ENCODE results near the gene SLC43A1. TPM values are rescaled to one million over a fixed set of nuclear protein-coding genes. Genes with fewer than 3 reads are reported as not detected.
"Not testable (repeated sequence)": the region's sequence is repeated elsewhere in the genome, so short reads cannot be mapped to it uniquely, and the experiment has no call there.

SLC43A1 gene
- total RNA-seq, 2 donors from 2014 or later: 18.2 to 20.9 TPM

DNA sequence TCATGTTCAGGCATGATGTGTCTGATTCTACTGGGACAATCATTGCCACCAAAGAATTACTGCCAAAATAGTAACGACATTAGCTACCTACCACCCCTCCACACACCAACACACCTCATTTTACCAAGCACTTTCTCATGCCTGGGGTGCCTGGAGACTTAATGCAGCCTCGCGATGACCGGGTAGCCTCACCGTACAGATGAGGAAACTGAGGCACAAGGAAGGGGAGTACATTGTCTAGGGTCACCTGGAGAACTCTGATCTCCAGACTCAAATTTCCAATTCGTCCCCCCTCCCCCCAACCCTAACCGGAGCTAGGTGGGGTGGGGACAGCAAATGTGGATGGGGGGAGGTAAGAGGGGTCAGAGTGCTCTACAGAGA lies 57.9 kb downstream of the SLC43A1 start:
- H3K4me1 ChIP-seq (replicated peaks): peaks cover 13% of the 10 kb centered on the region
- no peaks in the 10 kb centered on the region for H3K36me3 ChIP-seq
- H3K27me3 ChIP-seq (replicated peaks; ENCODE audit: insufficient read depth): peaks cover 3% of the 10 kb centered on the region
- H3K4me3 ChIP-seq: no peak overlapping the region
- no peaks in the 10 kb centered on the region for H3K9me3 ChIP-seq
- intact Hi-C loops (cut with DNase I): loop anchor here (2.0 to 10.0 kb wide), 3 partner anchors 71 to 187 kb away; partner anchors contain the start of gene YPEL4
- TF ChIP-seq POLR2A (IDR thresholded peaks at IDR 0.05): no peak
- TF ChIP-seq, protein P1, sequence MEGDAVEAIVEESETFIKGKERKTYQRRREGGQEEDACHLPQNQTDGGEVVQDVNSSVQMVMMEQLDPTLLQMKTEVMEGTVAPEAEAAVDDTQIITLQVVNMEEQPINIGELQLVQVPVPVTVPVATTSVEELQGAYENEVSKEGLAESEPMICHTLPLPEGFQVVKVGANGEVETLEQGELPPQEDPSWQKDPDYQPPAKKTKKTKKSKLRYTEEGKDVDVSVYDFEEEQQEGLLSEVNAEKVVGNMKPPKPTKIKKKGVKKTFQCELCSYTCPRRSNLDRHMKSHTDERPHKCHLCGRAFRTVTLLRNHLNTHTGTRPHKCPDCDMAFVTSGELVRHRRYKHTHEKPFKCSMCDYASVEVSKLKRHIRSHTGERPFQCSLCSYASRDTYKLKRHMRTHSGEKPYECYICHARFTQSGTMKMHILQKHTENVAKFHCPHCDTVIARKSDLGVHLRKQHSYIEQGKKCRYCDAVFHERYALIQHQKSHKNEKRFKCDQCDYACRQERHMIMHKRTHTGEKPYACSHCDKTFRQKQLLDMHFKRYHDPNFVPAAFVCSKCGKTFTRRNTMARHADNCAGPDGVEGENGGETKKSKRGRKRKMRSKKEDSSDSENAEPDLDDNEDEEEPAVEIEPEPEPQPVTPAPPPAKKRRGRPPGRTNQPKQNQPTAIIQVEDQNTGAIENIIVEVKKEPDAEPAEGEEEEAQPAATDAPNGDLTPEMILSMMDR (IDR thresholded peaks at IDR 0.05): no peak
- 8% methylated on average over 7 of the region's 7 CpGs for WGBS
- no peak for DNase-seq (ENCODE audit: low spot score)
- H3K27ac ChIP-seq: no peak overlapping the region

- DNase-seq (ENCODE audit: low spot score): peak; percentile 83
- Histone ChIP-seq H3K9me3 (no peaks in the 10 kb centered on the region), H3K4me3 (no peak overlapping the region), H3K27me3 (replicated peaks; ENCODE audit: insufficient read depth) (peaks cover 3% of the 10 kb centered on the region), H3K36me3 (no peaks in the 10 kb centered on the region), H3K27ac (no peak overlapping the region), H3K4me1 (replicated peaks) (peaks cover 13% of the 10 kb centered on the region)
- WGBS: 5% methylated on average over 19 of the region's 19 CpGs
- intact Hi-C loops (cut with DNase I): loop anchor here (2.0 to 10.0 kb wide), 3 partner anchors 72 to 188 kb away; partner anchors contain the start of gene YPEL4
- TF ChIP-seq, protein P1 (IDR thresholded peaks at IDR 0.05): peak; percentile 96 to 97 (median 96)
- TF ChIP-seq POLR2AphosphoS5 (IDR thresholded peaks at IDR 0.05): peak; percentile 21
- no peak for TF ChIP-seq POLR2A (IDR thresholded peaks at IDR 0.05)
Measured at GRCh38 chr11:57456960-57457642, 58.4 kb downstream of the SLC43A1 start.

GRCh38 chr11:57453543-57454177 lies 61.8 kb downstream of the SLC43A1 start:
- no peaks in the 10 kb centered on the region for H3K9me3 ChIP-seq
- no peak overlapping the region for H3K27ac ChIP-seq
- intact Hi-C loops (cut with DNase I): loop anchor here (10.0 kb wide), 1 partner anchor 191 kb away; the partner anchor contains the start of gene YPEL4
- H3K27me3 ChIP-seq (replicated peaks; ENCODE audit: insufficient read depth): peaks cover 3% of the 10 kb centered on the region
- no peak overlapping the region for H3K4me3 ChIP-seq
- H3K4me1 ChIP-seq (replicated peaks): no peaks in the 10 kb centered on the region
- no peak for DNase-seq (ENCODE audit: low spot score)
- TF ChIP-seq, protein P1 (IDR thresholded peaks at IDR 0.05): no peak
- TF ChIP-seq POLR2AphosphoS5 (IDR thresholded peaks at IDR 0.05): no peak
- no peak for TF ChIP-seq POLR2A (IDR thresholded peaks at IDR 0.05)
- 81% methylated on average over 2 of the region's 2 CpGs for WGBS
- H3K36me3 ChIP-seq: no peaks in the 10 kb centered on the region

- Histone ChIP-seq H3K36me3 (no peaks in the 10 kb centered on the region), H3K9me3 (no peaks in the 10 kb centered on the region), H3K27ac (no peak overlapping the region), H3K27me3 (replicated peaks; ENCODE audit: insufficient read depth) (peaks cover 2% of the 10 kb centered on the region), H3K4me3 (no peak overlapping the region), H3K4me1 (replicated peaks) (no peaks in the 10 kb centered on the region)
- intact Hi-C loops (cut with DNase I): no loop called here
- TF ChIP-seq POLR2AphosphoS5 (IDR thresholded peaks at IDR 0.05) (no peak), POLR2A (IDR thresholded peaks at IDR 0.05) (no peak)
- TF ChIP-seq, protein P1 (IDR thresholded peaks at IDR 0.05): no peak
- WGBS: 58% methylated on average over 1 of the region's 1 CpG
- no peak for DNase-seq (ENCODE audit: low spot score)
Measured at GRCh38 chr11:57446055-57446454, 69.4 kb downstream of the SLC43A1 start.

DNA sequence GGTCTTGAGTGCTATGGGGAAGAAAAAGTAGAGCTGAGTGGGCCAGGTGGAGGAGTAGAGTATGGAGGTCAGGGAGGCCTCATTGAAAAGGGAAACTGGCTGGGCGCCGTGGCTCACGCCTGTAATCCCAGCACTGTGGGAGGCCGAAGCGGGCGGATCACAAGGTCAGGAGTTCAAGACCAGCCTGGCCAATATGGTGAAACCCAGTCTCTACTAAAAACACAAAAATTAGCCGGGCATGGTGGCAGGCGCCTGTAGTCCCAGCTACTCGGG lies 70.4 kb downstream of the SLC43A1 start:
- H3K9me3 ChIP-seq; H3K4me3 ChIP-seq; H3K27me3 ChIP-seq (replicated peaks; ENCODE audit: insufficient read depth); H3K4me1 ChIP-seq (replicated peaks); intact Hi-C loops (cut with DNase I); H3K36me3 ChIP-seq; H3K27ac ChIP-seq; DNase-seq (ENCODE audit: low spot score): not testable (repeated sequence)
- 80% methylated on average over 9 of the region's 9 CpGs for WGBS

Data from prostate gland (tissue), 2 donors.